NCI-H82 treated with DMSO at 0.1 percent for 48 hours (cell line): ENCODE results near the gene DPYSL5.
"Not testable (repeated sequence)": the region's sequence is repeated elsewhere in the genome, so short reads cannot be mapped to it uniquely, and the experiment has no call there.

Source experiments
- DNase-seq: peaks from one replicate; lab custom pipeline; 2025; ENCODE audit not compliant: unreplicated experiment; lab: John Stamatoyannopoulos, UW

Gene DPYSL5, protein sequence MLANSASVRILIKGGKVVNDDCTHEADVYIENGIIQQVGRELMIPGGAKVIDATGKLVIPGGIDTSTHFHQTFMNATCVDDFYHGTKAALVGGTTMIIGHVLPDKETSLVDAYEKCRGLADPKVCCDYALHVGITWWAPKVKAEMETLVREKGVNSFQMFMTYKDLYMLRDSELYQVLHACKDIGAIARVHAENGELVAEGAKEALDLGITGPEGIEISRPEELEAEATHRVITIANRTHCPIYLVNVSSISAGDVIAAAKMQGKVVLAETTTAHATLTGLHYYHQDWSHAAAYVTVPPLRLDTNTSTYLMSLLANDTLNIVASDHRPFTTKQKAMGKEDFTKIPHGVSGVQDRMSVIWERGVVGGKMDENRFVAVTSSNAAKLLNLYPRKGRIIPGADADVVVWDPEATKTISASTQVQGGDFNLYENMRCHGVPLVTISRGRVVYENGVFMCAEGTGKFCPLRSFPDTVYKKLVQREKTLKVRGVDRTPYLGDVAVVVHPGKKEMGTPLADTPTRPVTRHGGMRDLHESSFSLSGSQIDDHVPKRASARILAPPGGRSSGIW

DNA sequence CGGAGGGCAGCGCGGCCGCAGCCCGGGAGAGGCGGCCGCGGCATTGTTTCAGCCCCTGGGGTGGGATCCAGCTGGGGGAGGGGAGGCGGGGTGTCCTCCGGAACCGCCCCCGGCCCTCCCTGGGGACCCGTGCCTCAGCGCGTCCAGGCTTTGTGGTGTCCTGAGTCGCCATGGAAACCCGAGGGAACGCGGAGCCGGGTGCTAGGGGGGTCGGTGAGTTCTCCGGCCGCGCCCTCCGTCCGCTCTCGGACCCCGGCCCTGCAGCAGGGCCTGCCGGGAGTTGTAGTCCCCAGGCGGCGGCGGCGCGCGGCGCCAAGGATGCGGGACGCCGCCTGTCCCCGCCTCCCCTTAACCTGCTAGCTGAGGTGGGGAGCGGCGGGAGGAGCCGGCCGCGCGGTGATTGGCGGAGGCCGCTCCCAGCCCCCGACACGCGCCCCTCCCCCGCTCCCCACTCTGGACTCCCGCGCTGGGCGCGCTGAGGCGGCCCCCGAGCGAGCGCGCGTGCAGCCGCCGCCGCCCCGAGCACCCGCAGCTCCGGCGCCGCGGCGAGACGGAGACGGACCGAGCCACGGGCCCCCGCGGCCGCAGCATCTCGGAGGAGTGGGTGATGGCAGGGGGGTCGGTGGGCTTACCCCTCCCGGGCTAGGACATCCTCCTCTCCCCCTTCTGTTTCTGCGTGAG, at the start of gene DPYSL5:
Gene DPYSL5, plus strand, starts transcription at position 478 of the 681 bp plus-strand sequence. CDS start 50,368 bp downstream, outside the sequence.
- DNase-seq = peak; percentile 84

GRCh38 chr2:26801328-26801727, 46.6 kb upstream of the DPYSL5 start:
- DNase-seq = no peak

- DNase-seq = no peak
Observed at GRCh38 chr2:26801796-26802195, 46.1 kb upstream of the DPYSL5 start.

GRCh38 chr2:26805241-26805676, 42.7 kb upstream of the DPYSL5 start:
- DNase-seq = no peak

- no peak for DNase-seq
Observed at GRCh38 chr2:26807788-26808460, 40.0 kb upstream of the DPYSL5 start.

GRCh38 chr2:26809211-26809610, 38.7 kb upstream of the DPYSL5 start:
- DNase-seq = no peak

GRCh38 chr2:26809876-26810577, 37.9 kb upstream of the DPYSL5 start:
- DNase-seq = no peak

- no peak for DNase-seq
Observed at GRCh38 chr2:26811261-26811660, 36.7 kb upstream of the DPYSL5 start.

DNA sequence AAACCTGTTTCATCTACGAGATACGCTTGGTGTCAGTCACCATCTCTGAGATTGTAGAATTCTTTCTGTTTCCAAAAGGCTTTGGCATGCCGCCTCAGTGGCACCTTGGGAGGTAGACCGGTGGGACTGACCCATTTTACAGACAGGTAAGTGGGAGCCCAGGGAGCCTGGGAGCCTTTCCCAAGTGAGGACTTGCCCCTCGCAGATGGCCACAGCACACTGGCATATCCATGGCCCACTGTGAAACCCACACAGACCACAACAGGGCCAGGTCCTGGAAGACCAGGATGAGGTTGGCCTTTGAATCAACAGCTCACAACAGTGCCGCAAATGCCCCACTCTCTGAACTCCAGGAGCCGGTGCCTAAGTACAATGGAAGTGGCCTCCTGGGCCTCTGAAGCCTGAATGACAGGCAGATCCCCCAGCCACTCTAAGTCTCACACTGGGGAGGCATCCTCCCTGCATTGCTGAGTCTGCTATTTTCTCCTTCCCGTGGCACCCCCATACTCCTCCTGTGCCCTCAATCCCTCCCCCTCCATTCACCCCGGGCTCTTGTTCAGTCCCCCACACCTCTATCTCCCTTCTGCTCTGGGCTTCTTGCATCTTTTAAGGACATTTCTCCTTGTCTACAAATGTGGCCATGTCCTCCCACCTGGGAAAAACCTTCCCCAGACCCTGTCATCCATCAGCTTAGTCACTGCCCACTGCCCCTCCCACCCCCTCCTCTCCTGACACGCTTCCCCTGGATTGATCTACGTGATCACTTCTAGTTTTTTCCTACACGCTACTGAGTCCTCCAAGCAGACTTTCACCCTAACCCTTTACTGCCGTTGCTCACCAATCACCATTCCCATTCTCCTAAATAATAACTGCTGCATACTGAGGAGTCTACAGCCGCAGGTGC, 35.9 kb upstream of the DPYSL5 start:
- no peak for DNase-seq

DNA sequence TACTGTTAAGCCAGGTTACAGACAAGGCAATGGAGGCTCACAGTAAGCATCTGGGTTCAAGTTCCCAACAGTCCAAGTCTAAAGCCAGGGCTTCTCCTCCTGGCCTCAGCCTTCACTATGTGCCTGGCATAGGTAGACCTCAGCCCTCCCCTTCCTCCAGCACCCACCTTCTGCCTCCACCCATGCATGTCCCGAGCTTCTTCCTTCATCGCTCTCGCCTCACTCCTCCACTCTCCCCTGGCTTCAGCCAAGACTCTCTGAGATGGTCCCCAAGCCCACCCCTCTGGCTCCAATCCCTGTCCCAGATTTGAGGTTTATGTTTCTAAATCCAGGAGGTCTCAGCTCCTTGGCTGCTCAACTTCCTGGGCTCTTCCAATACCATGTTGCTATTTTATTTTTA, 35.2 kb upstream of the DPYSL5 start:
- DNase-seq = no peak

- not testable (repeated sequence) for DNase-seq
Observed at GRCh38 chr2:26814072-26814765, 33.7 kb upstream of the DPYSL5 start.

- peak; percentile 92 for DNase-seq
Observed at GRCh38 chr2:26816893-26817292, 31.0 kb upstream of the DPYSL5 start.

DNA sequence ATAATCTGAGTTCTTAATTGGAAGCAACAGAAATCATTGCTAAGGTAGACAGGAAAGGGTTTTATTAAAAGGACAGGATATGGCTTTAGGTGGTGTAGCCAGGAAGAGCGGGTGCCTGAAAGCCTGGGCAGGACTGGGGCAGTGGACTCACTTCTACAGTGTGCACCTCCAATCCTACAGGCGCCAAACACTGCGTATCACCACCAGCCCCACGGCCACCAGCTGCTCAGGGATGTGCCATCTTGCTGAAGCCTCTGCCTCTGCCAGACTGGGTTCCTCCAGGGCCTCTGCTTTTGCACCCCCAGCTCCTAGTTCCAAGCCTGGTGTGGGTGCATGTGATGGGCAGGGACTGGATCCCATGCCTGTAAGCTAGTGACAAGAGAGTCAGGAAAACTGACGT, 29.7 kb upstream of the DPYSL5 start:
- no peak for DNase-seq

GRCh38 chr2:26818972-26819371, 29.0 kb upstream of the DPYSL5 start:
- DNase-seq = no peak

DNA sequence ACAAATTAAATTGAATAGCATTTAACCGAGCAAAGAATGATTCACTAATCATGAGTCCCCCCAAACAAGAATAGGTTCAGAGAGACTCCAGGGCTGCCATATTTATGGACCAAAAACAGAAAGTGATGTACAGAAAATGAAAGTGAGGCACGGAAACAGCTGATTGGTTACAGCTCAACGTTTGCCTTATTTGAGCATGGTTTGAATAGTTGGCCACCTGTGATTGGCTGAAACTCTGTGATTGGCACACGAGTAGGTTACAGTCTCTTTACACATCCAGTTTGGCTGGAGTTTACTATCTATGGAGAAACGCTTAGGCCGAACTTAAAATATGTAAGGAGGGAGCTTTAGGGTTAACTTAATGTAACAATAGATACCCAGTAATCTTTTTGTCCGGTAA, 27.0 kb upstream of the DPYSL5 start:
- no peak for DNase-seq

DNA sequence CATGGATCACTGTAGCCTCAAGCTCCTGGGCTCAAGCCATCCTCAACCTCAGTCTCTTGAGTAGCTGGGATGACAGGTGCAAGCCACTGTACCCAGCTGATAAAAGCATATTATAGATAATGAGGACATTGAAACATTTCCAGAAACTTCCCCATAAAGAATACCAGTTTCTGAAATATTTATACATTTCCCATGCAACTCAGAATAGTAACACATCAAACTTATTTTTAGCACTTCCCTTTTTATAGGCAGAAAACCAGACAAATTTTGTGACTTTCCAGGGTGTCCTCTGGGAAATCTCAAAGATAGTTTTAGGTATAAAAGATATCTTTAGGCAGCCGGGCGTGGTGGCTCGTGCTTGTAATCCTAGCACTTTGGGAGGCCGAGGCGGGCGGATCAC, 25.1 kb upstream of the DPYSL5 start:
- no peak for DNase-seq

DNA sequence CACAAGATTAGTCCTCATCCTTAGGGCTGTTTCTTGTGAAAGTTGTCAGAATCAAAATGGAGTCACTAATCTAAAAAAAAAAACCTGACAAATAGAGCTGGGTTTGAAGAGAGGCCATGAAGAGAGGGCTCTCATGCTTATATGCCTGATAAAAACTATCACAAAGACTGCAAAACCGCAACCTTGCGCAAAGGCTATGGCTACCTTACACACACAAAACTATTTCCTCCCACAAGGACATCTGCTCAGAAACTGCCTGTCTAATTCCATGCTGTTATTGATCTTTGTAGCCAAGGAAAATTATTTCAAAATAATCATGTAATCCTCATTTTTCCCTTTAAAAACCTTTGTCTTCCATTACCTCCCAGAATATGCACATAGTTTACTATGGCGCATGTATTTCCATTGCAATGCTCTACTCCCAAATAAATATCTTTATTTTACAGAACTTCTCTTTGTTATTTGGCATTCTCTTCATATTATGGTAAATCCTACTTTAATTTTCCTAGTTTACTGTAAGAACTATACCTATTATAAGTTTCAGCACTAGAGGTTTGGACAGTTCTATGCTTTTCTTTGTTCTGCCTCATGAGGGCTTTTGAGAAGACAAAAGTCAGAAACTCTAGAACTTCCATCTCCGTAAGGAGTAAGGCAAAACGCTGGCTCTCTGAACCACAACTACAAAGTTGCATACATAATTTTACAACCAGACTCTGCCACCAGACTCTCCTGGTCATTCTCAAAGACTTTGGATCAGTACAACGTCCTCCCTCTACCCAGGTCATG, 9.6 kb upstream of the DPYSL5 start:
- no peak for DNase-seq

- peak; percentile 41 for DNase-seq
Observed at GRCh38 chr2:26840937-26841610, 6.9 kb upstream of the DPYSL5 start.
